Duodenal mucosa (tissue), 2 donors: ENCODE results near the gene DPCD.

Experiments
- H3K27ac ChIP-seq: one replicate; pipeline ENCODE4 v1.7.0; 2013; ENCODE audit warnings: low read depth, low read length
- H3K27me3 ChIP-seq, 2 donors: one replicate each; pipeline ENCODE4 v1.7.0; 2013; ENCODE audit warnings: low read length in 2 of 2, control low read depth in 1 of 2; ENCODE audit not compliant: insufficient read depth in 2 of 2, control insufficient read depth in 1 of 2
- H3K36me3 ChIP-seq, 2 donors: one replicate each; pipeline ENCODE4 v1.7.0; 2013; ENCODE audit warnings: low read length in 2 of 2, control low read depth in 1 of 2; ENCODE audit not compliant: insufficient read depth in 2 of 2, control insufficient read depth in 1 of 2
- H3K4me1 ChIP-seq, 2 donors: one replicate each; pipeline ENCODE4 v1.7.0; 2013; ENCODE audit warnings: low read length in 2 of 2, control low read depth in 1 of 2; ENCODE audit not compliant: insufficient read depth in 2 of 2, control insufficient read depth in 1 of 2
- H3K4me3 ChIP-seq, 2 donors: one replicate each; pipeline ENCODE4 v1.7.0; 2013; ENCODE audit warnings: low read length in 2 of 2, low read depth in 1 of 2
- H3K9ac ChIP-seq, 2 donors: one replicate each; pipeline ENCODE4 v1.7.0; 2013; ENCODE audit warnings: low read length in 2 of 2, low read depth in 1 of 2
- H3K9me3 ChIP-seq, 2 donors: one replicate each; pipeline ENCODE4 v1.7.0; 2013; ENCODE audit warnings: low read length in 2 of 2, control low read depth in 1 of 2; ENCODE audit not compliant: control insufficient read depth in 1 of 2

Gene DPCD

DNA sequence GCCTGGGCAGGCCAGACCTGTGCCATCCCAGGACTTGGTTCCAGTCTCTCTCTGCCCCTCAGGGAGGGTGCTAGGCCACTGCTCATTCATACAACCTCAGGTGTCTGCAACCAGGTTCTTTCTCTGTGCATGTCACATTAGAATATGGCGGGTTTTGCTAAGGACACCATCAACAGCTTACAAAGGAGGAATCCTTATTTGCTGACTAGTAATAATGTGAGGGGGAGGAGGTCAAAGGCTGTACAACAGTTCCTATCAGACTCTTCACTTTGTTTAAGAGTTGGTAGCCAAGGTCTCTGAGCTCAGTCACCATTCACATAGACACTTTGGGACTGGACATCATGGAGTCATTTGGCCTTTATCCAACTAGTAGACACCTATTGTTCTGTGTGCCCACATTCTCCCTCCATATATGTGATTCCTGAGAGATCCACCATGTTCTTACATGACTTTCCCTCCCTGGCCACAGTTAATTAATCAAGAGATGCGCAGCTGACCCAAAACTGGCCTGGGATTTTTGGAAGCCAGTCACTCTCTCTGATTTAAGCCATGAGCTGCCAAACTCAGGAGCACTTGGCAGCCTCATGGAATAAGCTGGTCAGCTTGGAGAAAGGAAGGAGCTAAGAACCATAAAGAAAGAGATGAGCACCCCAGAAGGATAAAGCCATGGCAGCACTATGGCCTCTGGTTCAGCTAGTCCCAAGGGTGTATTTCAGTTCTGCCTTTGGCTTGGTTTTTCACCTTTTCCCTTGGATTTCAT lies 51.2 kb downstream of the DPCD start:
- H3K27me3 ChIP-seq, result no peaks in the 10 kb centered on the region
- no peak overlapping the region for H3K27ac ChIP-seq
- no peaks in the 10 kb centered on the region for H3K9me3 ChIP-seq
- no peaks in the 10 kb centered on the region for H3K4me1 ChIP-seq
- H3K9ac ChIP-seq, result no peak overlapping the region
- peaks cover 3 to 19% of the 10 kb centered on the region in 2 donors for H3K36me3 ChIP-seq
- no peak overlapping the region for H3K4me3 ChIP-seq

DNA sequence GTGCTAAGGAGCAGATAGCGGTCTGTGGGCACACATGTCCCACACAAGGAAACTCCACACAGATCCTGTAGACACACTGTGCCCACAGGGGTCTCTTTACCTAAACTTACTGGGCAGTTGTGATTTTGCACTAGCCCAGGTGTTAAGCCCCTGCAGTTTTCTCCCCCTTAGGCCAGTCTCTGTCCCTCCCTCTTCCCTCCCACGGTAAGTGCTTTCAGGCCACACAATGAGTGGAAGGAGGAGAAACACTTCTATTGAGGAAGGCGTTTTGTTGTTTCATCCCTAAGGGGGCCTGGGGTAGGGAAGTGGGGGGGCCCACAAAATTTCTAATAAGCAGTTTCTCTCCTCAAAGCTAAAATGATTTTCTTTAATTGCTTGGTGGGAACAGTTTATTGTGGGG lies 55.4 kb downstream of the DPCD start:
- peaks cover 18 to 21% of the 10 kb centered on the region in 2 donors for H3K36me3 ChIP-seq
- H3K27me3 ChIP-seq, result no peaks in the 10 kb centered on the region
- H3K27ac ChIP-seq, result no peak overlapping the region
- no peak overlapping the region for H3K9ac ChIP-seq
- no peaks in the 10 kb centered on the region for H3K4me1 ChIP-seq
- H3K9me3 ChIP-seq, result no peaks in the 10 kb centered on the region
- H3K4me3 ChIP-seq, result no peak overlapping the region

DNA sequence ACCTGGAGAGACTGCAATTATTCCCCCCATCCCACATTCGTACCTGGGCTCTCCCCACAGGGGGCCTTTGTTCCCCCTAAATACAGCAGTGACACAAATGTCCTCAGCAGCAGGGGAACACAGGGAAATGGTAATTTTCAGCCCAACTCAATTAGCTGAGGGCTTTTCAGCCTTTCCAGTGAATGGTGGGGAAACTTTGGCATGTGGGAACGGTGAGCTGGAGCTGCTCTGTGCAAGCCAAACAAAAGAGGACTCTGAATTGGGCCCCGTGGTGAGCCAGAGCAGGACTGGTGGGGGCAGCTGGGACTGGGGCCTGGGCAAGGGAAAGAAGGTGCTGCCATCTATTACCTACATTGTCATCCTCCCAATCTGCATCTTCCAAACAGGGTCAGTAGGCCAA lies 55.9 kb downstream of the DPCD start:
- no peaks in the 10 kb centered on the region for H3K27me3 ChIP-seq
- H3K9me3 ChIP-seq, result no peaks in the 10 kb centered on the region
- H3K4me1 ChIP-seq, result no peaks in the 10 kb centered on the region
- H3K4me3 ChIP-seq, result no peak overlapping the region
- no peak overlapping the region for H3K27ac ChIP-seq
- no peak overlapping the region for H3K9ac ChIP-seq
- H3K36me3 ChIP-seq, result peaks cover 15 to 22% of the 10 kb centered on the region in 2 donors

DNA sequence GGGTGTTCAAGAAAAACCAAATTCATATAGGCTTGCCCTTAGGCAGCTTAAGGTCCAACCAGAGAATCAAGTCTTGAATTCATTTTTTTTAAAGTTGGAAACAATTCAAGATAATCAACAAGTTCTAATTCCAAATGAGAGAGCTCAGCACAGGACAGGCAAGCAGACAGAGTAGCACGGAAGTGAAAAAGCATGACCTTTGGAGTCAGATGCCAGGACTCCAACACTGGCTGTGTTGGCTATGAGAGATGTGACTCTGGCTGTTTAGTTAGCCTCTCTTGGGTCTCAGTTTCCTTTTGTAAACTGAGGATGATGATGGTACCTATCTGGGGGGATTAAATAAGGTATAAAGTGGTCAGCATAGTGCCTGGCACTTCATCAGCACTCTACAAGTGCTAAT lies 57.5 kb downstream of the DPCD start:
- H3K9me3 ChIP-seq, result no peaks in the 10 kb centered on the region
- no peaks in the 10 kb centered on the region for H3K27me3 ChIP-seq
- H3K4me1 ChIP-seq, result no peaks in the 10 kb centered on the region
- H3K27ac ChIP-seq, result no peak overlapping the region
- peaks cover 27% of the 10 kb centered on the region in 2 donors for H3K36me3 ChIP-seq
- H3K9ac ChIP-seq, result no peak overlapping the region
- no peak overlapping the region for H3K4me3 ChIP-seq

DNA sequence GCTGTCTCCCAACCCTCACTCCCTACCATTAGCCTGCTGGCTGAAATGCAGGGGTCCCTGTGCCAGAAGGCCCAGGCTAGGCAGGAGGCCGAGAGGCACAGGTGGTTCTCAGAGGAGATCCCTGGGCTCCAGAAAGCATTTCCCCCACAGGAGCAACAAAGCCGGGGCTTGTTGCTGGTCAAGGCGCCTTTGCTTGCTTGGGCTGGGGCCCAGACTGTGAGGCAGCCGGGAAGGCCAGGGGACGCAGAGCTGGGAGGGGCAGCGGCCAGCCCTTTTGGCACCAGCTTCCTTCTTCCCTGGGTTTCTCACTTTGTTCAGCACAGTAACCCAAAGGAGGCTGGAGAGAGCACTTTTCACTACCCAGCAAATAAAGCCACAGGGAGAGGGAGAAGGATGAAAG lies 58.2 kb downstream of the DPCD start:
- no peaks in the 10 kb centered on the region for H3K9me3 ChIP-seq
- H3K27ac ChIP-seq, result no peak overlapping the region
- no peak overlapping the region for H3K4me3 ChIP-seq
- H3K36me3 ChIP-seq, result peaks cover 30% of the 10 kb centered on the region in 2 donors
- no peaks in the 10 kb centered on the region for H3K4me1 ChIP-seq
- no peak overlapping the region for H3K9ac ChIP-seq
- H3K27me3 ChIP-seq, result no peaks in the 10 kb centered on the region

DNA sequence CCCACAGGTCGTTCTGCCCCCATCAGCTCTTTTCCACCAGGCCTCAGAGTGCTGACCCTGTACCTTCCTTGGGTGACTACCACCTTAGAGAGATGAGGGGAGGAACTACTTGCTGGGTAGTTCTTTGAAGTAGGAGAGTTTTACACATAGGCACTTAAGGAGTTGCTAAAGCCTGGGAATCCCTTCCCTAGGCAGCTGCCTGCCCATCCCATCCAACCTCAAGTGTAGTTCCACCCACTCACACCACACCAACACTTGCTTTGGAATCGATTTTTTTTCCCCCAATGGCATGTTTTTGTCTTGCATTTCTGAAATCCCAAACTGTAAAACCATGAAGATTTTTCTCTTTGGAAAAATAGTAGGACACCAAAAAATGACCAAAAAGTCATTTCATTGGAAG lies 59.1 kb downstream of the DPCD start:
- no peak overlapping the region for H3K9ac ChIP-seq
- peaks cover 30% of the 10 kb centered on the region in 2 donors for H3K36me3 ChIP-seq
- no peaks in the 10 kb centered on the region for H3K4me1 ChIP-seq
- no peak overlapping the region for H3K4me3 ChIP-seq
- H3K27ac ChIP-seq, result no peak overlapping the region
- H3K9me3 ChIP-seq, result no peaks in the 10 kb centered on the region
- no peaks in the 10 kb centered on the region for H3K27me3 ChIP-seq

DNA sequence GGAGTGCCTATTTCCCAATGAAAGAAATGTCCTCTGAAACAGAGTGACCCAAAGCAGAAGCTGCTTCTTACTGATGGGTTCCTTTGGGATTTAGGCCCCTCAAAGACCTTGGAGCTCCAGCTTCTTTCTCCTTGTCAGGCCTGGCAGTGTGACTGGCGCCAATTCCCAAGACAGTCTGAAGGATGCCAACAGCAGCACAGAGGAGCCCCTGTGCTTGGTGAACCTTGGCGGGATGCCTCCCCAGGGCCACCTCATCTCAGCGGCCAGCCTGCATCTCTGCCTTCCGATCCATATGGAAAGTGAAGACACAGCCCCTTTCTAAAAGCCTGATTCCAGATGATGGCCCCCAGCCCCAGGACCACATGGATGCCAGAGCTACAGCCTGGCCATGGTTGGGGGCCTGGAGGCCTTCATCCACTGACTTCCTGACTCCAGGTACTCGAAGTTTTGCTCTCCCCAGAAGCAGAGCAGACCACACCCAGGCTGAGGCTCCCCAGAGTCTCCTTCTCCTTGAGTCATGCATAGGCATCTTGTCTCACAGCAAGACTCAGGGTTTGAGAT lies 61.5 kb downstream of the DPCD start:
- H3K27me3 ChIP-seq, result no peaks in the 10 kb centered on the region
- no peak overlapping the region for H3K9ac ChIP-seq
- peaks cover 25 to 31% of the 10 kb centered on the region in 2 donors for H3K36me3 ChIP-seq
- no peaks in the 10 kb centered on the region for H3K9me3 ChIP-seq
- no peak overlapping the region for H3K27ac ChIP-seq
- no peak overlapping the region for H3K4me3 ChIP-seq
- H3K4me1 ChIP-seq, result no peaks in the 10 kb centered on the region

DNA sequence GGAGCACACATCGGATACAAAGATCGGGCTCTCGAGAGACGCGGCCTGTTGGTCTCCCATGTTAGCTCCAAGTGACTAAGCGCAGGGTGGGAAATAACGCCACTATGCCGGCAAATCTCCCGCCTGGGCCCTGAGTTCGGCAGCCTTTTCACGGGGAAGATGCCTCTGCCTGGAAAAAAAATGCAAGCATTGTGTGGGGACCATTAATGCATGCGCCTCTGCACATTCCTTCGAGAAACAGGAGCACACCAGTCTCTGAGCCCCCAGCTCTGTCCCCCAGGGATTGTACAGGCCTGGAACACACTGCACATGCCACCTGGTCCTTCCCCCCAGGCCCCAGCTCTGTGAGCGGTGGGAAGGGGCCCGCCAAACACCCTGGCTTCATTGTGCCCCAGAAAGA lies 62.7 kb downstream of the DPCD start:
- Histone ChIP-seq H3K9me3 (no peaks in the 10 kb centered on the region), H3K4me1 (no peaks in the 10 kb centered on the region), H3K4me3 (no peak overlapping the region), H3K36me3 (peaks cover 22 to 41% of the 10 kb centered on the region in 2 donors), H3K27me3 (no peaks in the 10 kb centered on the region), H3K9ac (no peak overlapping the region), H3K27ac (no peak overlapping the region)

DNA sequence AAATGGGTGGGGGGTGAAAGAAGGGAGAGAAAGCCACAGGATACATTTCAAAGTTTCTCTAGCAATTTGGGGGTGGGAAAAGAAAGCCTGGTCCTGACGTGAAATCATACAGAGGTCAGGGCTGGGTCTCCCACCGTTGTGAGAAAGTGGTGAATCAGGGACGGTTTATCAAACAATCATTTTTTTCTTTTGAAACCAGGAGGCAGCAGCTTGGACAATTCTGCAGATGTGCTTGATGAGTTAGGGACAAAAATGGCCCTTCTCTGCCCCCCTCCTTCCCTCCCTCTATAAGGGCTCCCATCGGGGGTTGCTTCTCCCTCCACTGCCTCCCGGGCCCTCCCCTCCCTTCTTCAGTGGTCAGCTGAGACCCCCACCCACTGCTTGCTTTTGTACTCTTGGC lies 63.2 kb downstream of the DPCD start:
- H3K36me3 ChIP-seq, result peaks cover 20 to 46% of the 10 kb centered on the region in 2 donors
- H3K9ac ChIP-seq, result no peak overlapping the region

DNA sequence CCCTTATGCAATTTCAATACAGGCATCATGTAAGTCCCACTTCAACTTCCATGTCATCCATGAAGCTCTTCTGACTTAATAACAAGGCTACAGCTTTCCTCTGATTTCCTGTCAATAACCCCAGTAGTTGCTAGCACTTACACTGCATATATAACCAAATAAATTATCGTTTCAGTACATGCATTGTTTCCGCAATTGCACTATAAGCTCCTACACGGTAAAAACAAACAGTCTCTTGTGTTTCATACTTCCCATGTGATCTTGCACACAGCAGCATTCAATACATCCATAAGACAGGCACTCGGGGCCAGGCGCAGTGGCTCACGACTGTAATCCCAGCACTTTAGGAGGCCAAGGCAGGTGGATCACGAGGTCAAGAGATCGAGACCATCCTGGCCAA lies 65.4 kb downstream of the DPCD start:
- H3K9me3 ChIP-seq, result no peaks in the 10 kb centered on the region
- H3K36me3 ChIP-seq, result peaks cover 9 to 45% of the 10 kb centered on the region in 2 donors
- H3K4me3 ChIP-seq, result no peak overlapping the region
- H3K4me1 ChIP-seq, result no peaks in the 10 kb centered on the region
- H3K9ac ChIP-seq, result no peak overlapping the region
- no peak overlapping the region for H3K27ac ChIP-seq
- H3K27me3 ChIP-seq, result no peaks in the 10 kb centered on the region

More for the DNA sequence above, 63.2 kb downstream of the DPCD start:
- Histone ChIP-seq H3K27me3 (no peaks in the 10 kb centered on the region), H3K9me3 (no peaks in the 10 kb centered on the region), H3K27ac (no peak overlapping the region), H3K4me3 (no peak overlapping the region), H3K4me1 (no peaks in the 10 kb centered on the region)
